Activated CD4-positive, alpha-beta T cell treated with anti-CD3 and anti-CD28 coated beads for 4 hours (primary cell): ENCODE data around the gene PKD2L2.
"Not testable (repeated sequence)": the region's sequence is repeated elsewhere in the genome, so short reads cannot be mapped to it uniquely, and the experiment has no call there.

Source experiments
- DNase-seq, 2 donors: peaks; one replicate each; pipeline ENCODE4 v3.0.0-alpha.2; 2020

The PKD2L2 gene

GRCh38 chr5:137888863-137889759 lies at the start of gene PKD2L2:
Gene PKD2L2, plus strand, starts transcription at chr5:137889457. Its CDS starts 35 bp downstream, at chr5:137889492.
- DNase-seq = peak; percentile 67 to 76

- DNase-seq = no peak
These were observed 47.0 kb upstream of the PKD2L2 start for GRCh38 chr5:137842296-137842695.

DNA sequence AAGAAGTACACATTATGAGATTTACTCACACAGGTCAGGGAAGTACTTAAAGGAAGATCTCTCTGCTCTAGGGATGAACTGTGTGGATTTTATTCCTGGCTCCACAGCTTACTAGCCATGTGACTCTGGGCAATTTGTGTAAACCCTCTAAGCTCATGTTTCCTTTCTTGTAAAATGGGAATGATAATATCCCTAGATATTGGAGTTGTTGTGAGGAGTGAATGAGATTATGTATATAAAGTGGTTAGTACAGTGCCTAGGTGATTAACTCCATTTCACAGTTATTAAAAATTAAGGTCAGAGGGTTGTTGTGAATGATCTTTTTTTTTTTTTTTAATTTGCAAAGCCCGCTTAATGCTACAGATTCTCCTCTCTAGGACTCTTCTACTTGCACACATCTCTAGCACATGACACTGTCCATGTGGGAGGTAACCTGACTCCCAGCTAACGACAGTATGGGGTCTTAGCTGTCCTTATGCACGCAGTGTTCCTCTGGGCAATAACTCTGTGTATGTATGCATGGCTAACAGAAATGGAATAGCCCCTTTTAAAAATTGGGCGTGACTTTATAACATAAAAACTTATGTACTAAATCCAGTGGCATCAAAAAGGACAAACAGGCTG lies 45.5 kb upstream of the PKD2L2 start:
- DNase-seq = no peak

GRCh38 chr5:137845472-137845871 lies 43.8 kb upstream of the PKD2L2 start:
- no peak for DNase-seq

GRCh38 chr5:137847687-137848086 lies 41.6 kb upstream of the PKD2L2 start:
- DNase-seq = no peak

- DNase-seq = not testable (repeated sequence)
These were observed 36.1 kb upstream of the PKD2L2 start for GRCh38 chr5:137853165-137853564.

GRCh38 chr5:137856201-137856600 lies 33.1 kb upstream of the PKD2L2 start:
- no peak for DNase-seq

- DNase-seq = no peak
These were observed 32.1 kb upstream of the PKD2L2 start for GRCh38 chr5:137856916-137857862.

DNA sequence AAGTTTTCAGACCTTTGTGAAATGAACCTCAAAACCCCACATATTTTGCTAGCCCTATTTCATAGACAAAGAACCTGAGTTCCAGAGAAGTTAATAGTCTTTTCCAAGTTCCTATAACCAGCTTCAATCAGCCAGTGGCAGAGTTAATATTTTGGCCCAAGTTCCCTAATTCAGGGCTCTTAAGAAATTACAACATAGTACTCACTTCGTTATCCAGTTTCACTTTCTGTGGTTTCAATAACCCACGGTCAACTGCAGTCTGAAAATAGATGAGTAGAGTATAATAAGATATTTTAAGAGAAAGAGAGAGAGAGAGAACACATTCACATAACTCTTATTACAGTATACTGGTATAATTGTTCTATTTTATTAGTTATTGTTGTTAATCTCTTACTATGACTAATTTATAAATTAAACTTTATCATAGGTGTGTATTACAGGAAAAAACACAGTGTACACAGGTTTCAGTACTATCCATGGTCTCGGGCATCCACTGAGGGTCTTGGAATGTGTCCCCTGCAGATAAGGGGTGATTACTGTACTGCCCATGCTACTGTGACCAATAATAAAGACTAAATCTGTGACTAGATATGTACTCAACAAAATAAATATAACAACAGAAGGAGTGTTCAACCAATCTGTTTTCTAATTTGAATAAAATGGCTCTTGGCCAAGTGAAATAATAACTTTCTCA lies 30.9 kb upstream of the PKD2L2 start:
- no peak for DNase-seq

DNA sequence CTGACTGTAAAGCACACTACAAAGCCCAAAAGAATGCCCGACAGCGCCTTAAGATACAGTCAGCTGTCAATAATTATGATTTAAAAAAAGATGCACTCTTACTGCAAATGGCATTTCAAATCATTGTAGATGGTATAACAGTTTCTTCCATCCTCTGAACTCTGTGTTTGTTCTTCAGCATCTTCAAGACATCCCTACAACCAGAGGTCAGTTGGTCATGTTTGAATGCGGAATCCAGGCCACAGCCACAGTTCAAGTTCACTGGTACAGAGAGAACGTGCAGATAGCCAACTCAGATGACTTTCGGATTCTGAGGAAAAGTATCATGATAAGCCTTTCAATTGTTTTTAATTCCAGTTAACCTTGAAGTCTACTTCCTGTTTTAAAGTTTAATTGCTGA lies 30.3 kb upstream of the PKD2L2 start:
- DNase-seq = no peak

DNA sequence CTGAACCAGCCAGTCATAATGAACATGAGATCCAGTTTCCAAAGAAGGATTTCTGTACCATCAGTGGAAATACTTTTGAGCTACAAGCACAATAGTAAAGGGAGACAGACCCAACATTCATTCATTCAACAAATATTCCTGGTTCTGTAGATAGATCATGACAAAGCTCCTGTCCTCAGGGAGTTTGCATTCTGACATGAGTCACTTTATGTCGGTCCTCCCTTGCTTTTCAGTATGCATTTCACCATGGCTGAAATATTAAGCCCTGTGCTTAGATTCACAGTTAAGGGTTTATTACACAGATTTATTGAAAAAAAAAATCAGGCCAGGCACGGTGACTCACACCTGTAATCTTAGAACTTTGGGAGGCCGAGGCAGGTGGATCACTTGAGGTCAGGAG lies 27.0 kb upstream of the PKD2L2 start:
- DNase-seq = no peak

GRCh38 chr5:137863653-137864052 lies 25.6 kb upstream of the PKD2L2 start:
- DNase-seq = not testable (repeated sequence)

- DNase-seq = no peak
These were observed 22.5 kb upstream of the PKD2L2 start for GRCh38 chr5:137866541-137867388.

- no peak for DNase-seq
These were observed 21.6 kb upstream of the PKD2L2 start, which contains the start of gene MYOT for GRCh38 chr5:137867664-137868063. Gene MYOT, plus strand, starts transcription at chr5:137867860. Its CDS starts 2,792 bp downstream, at chr5:137870652.

DNA sequence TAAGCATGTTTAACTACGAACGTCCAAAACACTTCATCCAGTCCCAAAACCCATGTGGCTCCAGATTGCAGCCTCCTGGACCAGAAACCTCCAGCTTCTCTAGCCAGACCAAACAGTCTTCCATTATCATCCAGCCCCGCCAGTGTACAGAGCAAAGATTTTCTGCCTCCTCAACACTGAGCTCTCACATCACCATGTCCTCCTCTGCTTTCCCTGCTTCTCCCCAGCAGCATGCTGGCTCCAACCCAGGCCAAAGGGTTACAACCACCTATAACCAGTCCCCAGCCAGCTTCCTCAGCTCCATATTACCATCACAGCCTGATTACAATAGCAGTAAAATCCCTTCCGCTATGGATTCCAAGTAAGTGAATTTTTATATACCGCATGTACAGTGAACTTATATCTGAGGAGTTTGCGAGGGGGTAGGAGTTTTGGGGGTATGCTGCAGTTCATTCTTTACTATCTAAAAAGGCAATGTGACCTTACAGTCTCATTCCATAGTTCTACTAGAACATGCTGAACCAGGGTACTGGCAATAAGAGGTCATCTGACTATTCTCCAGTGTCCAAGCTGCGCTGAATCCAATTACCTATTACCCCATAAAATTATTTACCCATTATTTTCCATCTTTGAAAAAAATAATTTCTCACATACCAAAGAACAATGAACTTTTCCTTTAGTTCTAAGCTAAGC lies 18.5 kb upstream of the PKD2L2 start:
- DNase-seq = no peak

- DNase-seq = no peak
These were observed 17.7 kb upstream of the PKD2L2 start for GRCh38 chr5:137871571-137871970.

DNA sequence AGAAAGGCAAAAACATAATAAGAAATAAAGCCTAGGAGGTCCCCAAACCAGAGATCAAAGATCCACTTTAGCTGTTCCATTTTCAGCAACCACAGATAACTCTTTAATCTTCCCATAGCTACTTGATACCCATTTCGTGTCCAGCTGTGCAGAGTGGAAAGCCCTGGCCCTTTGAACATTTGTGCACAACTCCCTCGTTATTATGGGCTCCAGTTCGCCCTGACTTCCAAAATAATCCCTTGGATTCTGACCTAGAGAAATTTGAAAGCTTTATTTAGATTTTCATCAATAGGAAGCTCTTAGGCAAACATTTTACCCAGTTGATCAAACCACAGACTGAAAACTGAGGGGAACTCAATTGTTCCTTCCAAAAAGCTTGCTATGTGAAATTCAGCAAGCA lies 16.8 kb upstream of the PKD2L2 start:
- DNase-seq = no peak

DNA sequence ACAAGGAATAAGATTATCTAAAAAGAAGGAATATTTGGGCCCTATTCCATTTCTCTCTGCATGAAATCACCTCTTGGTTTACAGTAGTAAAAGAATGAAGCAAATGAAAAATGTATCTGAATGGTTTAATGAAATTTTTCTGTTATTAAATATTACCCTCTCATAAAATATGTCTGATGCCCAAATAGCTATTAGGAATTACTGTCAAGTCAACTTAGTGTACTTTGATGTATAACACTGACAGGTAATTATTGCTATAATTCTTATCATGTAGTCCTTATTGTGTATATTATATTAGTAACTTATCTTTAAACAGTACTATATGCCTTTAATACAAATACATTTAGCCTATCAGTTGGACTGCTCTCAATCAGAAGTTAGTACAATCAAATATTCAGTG lies 13.2 kb upstream of the PKD2L2 start:
- no peak for DNase-seq

DNA sequence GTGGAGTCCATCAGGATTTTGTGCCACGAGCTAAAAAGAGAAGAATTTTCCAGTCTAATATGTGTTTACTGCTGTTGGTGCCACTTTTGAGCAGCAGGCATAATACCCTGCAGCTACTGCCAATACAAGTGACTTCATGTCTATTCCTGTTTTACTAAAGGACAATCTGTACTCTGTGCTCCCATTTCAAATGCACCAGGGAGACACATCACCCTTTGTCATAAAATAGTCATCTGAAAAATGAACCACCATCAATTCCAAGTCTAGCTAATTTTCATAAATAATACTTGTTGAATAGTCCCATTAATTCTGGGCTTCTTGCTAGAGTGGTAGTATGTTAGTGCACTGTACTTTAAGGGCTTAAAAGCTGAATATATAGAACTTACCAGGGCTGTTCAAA lies 8.9 kb upstream of the PKD2L2 start:
- no peak for DNase-seq

- no peak for DNase-seq
These were observed 1.4 kb upstream of the PKD2L2 start for GRCh38 chr5:137887831-137888230.

DNA sequence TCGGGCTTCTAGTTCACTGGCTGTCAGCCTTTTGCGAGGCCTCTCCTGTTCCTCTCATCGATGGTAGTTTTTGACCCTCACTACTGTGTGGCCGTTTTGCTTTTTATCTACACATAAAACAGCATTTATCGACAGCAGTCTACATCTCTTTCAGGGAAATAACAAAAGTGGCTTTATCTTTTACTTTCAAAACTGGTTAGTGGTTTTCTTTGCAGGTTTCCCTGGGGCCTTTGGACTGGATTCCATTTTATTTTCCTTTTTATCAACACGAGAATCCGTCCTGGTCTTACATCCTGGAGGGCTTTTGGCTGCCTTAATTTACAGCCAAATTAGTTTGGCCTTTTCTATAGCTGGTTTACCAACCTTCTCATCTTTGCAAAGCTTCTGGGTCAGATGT lies 793 bp upstream of the PKD2L2 start:
- DNase-seq = no peak
